Caco-2 (cell line): ENCODE measurements around the gene ASB10. TPM values are rescaled to one million over a fixed set of nuclear protein-coding genes. Genes with fewer than 3 reads are reported as not detected.

ENCODE experiments used
- BruUV-seq: library from RNA; stranded (reverse); fragments of 400-500 nt; replicated peaks from 2 replicates; lab custom pipeline; 2021; lab: Mats Ljungman, UMichigan
- CTCF ChIA-PET: fragments of 300-600 bp; sonication (Branson Sonifier 250); formaldehyde crosslinking; loops from one replicate; lab custom pipeline; 2022; ENCODE audit warnings: antibody characterized with exemption; lab: Charles Lee
- POLR2A ChIA-PET: fragments of 300-600 bp; sonication (Branson Sonifier 250); formaldehyde crosslinking; loops from one replicate; lab custom pipeline; 2022; ENCODE audit warnings: antibody characterized with exemption; lab: Charles Lee
- DNase-seq, 2 experiments: peaks; one replicate each; pipeline versions ENCODE4 v3.0.0 to v3.0.0-alpha.2; 2020 to 2022
- H3K27me3 ChIP-seq: replicated peaks from 2 replicates; pipeline ENCODE4 v1.6.0; 2011; ENCODE audit warnings: low read length; ENCODE audit not compliant: control insufficient read depth, insufficient read depth
- H3K36me3 ChIP-seq: 2 replicates; pipeline ENCODE4 v1.5.1; 2011; ENCODE audit warnings: low read length; ENCODE audit not compliant: control insufficient read depth, insufficient read depth
- H3K4me1 ChIP-seq: fragments of 250-450 bp; sonication (Bioruptor Pico); 2 replicates; pipeline ENCODE4 v1.5.1; 2020; ENCODE audit warnings: mild to moderate bottlenecking
- H3K4me3 ChIP-seq: 2 replicates; pipeline ENCODE4 v1.5.1; 2011; ENCODE audit warnings: low read depth, mild to moderate bottlenecking, control low read depth, low read length
- H3K9me3 ChIP-seq: fragments of 250-450 bp; sonication (Bioruptor Pico); 2 replicates; pipeline ENCODE4 v1.5.1; 2020; ENCODE audit warnings: mild to moderate bottlenecking, moderate library complexity
- H3K27ac Mint-ChIP-seq: one replicate; pipeline ENCODE4 v1.8.0; 2022; ENCODE audit warnings: mixed read lengths; ENCODE audit not compliant: unreplicated experiment
- H3K27me3 Mint-ChIP-seq: one replicate; pipeline ENCODE4 v1.8.0; 2022; ENCODE audit warnings: mixed read lengths; ENCODE audit not compliant: insufficient read depth, unreplicated experiment
- H3K36me3 Mint-ChIP-seq: one replicate; pipeline ENCODE4 v1.8.0; 2022; ENCODE audit warnings: mild to moderate bottlenecking, mixed read lengths; ENCODE audit not compliant: insufficient read depth, unreplicated experiment
- H3K4me1 Mint-ChIP-seq: one replicate; pipeline ENCODE4 v1.8.0; 2022; ENCODE audit warnings: low read depth, mixed read lengths; ENCODE audit not compliant: unreplicated experiment
- H3K4me3 Mint-ChIP-seq: one replicate; pipeline ENCODE4 v1.8.0; 2022; ENCODE audit warnings: mild to moderate bottlenecking, moderate library complexity, mixed read lengths; ENCODE audit not compliant: unreplicated experiment
- H3K9me3 Mint-ChIP-seq: one replicate; pipeline ENCODE4 v1.8.0; 2022; ENCODE audit warnings: mixed read lengths; ENCODE audit not compliant: unreplicated experiment
- intact Hi-C: fragments of 100-400 bp; cut with micrococcal nuclease; formaldehyde crosslinking; loops from one replicate; pipeline ENCODE4 v1.10.0; 2022; ENCODE audit not compliant: unreplicated experiment
- total RNA-seq: library from RNA; stranded (reverse); gene quantifications from 2 replicates; pipeline ENCODE4 v1.2.3, GENCODE V29; 2022
- TF ChIP-seq, protein P1 (sequence below), 2 experiments: fragments of 200-600 bp in 1 of 2; IDR thresholded peaks; 1 replicate in 1 of 2; 2 replicates in 1 of 2; pipeline versions ENCODE4 v1.5.1 to v1.8.0; 2011 to 2022; ENCODE audit warnings: antibody characterized with exemption in 1 of 2, control low read depth in 1 of 2, inconsistent platforms in 1 of 2, low read depth in 1 of 2, low read length in 1 of 2, mild to moderate bottlenecking in 1 of 2, moderate library complexity in 1 of 2; ENCODE audit not compliant: insufficient read depth in 1 of 2, severe bottlenecking in 1 of 2, unreplicated experiment in 1 of 2

The ASB10 gene
- total RNA-seq, 1 experiment from 2014 or later: not detected

- H3K27ac Mint-ChIP-seq: peak within 1 kb of the TSS; percentile 22
- no peaks in the 10 kb centered on the region for H3K9me3 Mint-ChIP-seq
- Histone ChIP-seq H3K36me3 (no peaks in the 10 kb centered on the region), H3K4me3 (no peak within 1 kb of the TSS), H3K4me1 (no peaks in the 10 kb centered on the region), H3K9me3 (no peaks in the 10 kb centered on the region), H3K27me3 (no peaks in the 10 kb centered on the region; the same call in 1 of the 2 replicates)
- BruUV-seq: no TSS peak
- TF ChIP-seq, protein P1, sequence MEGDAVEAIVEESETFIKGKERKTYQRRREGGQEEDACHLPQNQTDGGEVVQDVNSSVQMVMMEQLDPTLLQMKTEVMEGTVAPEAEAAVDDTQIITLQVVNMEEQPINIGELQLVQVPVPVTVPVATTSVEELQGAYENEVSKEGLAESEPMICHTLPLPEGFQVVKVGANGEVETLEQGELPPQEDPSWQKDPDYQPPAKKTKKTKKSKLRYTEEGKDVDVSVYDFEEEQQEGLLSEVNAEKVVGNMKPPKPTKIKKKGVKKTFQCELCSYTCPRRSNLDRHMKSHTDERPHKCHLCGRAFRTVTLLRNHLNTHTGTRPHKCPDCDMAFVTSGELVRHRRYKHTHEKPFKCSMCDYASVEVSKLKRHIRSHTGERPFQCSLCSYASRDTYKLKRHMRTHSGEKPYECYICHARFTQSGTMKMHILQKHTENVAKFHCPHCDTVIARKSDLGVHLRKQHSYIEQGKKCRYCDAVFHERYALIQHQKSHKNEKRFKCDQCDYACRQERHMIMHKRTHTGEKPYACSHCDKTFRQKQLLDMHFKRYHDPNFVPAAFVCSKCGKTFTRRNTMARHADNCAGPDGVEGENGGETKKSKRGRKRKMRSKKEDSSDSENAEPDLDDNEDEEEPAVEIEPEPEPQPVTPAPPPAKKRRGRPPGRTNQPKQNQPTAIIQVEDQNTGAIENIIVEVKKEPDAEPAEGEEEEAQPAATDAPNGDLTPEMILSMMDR (IDR thresholded peaks at IDR 0.05; ENCODE audit: insufficient read depth in 1 of 2, low read depth in 1 of 2, low read length in 1 of 2, severe bottlenecking in 1 of 2, unreplicated experiment in 1 of 2): no peak
- DNase-seq: no peak
- H3K27me3 Mint-ChIP-seq: peaks cover 9% of the 10 kb centered on the region
- peaks cover 8% of the 10 kb centered on the region for H3K4me1 Mint-ChIP-seq
- intact Hi-C loops: no loop called here
- CTCF ChIA-PET: interaction anchor here (0.6 to 1.2 kb wide), 3 partner anchors 17 to 1424 kb away, joined by 3 to 8 read pairs (median 3); partner anchors contain the start of gene ABCF2
- peaks cover 32% of the 10 kb centered on the region for H3K36me3 Mint-ChIP-seq
- POLR2A ChIA-PET: no interaction called here
- H3K4me3 Mint-ChIP-seq: no peak within 1 kb of the TSS
Observed at GRCh38 chr7:151210087-151210854, 23.2 kb upstream of the ASB10 start, which contains the start of gene H2BK1. Gene H2BK1 (minus strand): TSS chr7:151210488. CDS start chr7:151210318, 170 bp downstream.

DNA sequence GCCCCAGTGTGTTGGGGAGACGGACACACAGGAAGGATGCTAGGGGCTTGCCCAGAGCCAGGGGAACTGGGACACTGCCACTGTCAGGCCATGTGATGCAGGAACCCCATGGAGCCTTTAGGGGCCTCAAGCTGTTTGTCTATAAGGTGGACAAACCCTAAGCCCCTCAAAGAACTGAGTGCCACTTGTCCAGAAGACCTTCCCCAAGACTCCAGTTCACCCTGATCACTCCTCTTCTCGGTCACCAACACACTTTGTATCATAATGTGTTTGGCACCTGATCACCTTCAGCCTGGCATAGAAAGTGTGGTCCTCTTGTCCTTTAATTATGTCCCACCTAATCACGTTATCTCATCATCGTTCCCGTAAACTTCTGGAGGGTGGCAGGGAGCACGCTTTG, 22.5 kb upstream of the ASB10 start:
- Mint-ChIP-seq H3K36me3 (peaks cover 27% of the 10 kb centered on the region), H3K27ac (no peak overlapping the region), H3K4me1 (peaks cover 8% of the 10 kb centered on the region), H3K9me3 (no peaks in the 10 kb centered on the region), H3K4me3 (no peak overlapping the region), H3K27me3 (peaks cover 16% of the 10 kb centered on the region)
- H3K4me3 ChIP-seq: no peak overlapping the region
- ChIA-PET CTCF (interaction anchor here (0.6 to 1.3 kb wide), 2 partner anchors 35 to 1423 kb away, joined by 3 read pairs; no protein-coding TSS in a partner anchor), POLR2A (no interaction called here)
- no peaks in the 10 kb centered on the region for H3K4me1 ChIP-seq
- no TSS peak for BruUV-seq
- H3K9me3 ChIP-seq: no peaks in the 10 kb centered on the region
- H3K36me3 ChIP-seq: no peaks in the 10 kb centered on the region
- no peak for DNase-seq
- H3K27me3 ChIP-seq: no peaks in the 10 kb centered on the region; the same call in 1 of the 2 replicates
- TF ChIP-seq, protein P1 (IDR thresholded peaks at IDR 0.05; ENCODE audit: insufficient read depth in 1 of 2, low read depth in 1 of 2, low read length in 1 of 2, severe bottlenecking in 1 of 2, unreplicated experiment in 1 of 2): no peak
- intact Hi-C loops: no loop called here

- intact Hi-C loops: no loop called here
- no peaks in the 10 kb centered on the region for H3K9me3 Mint-ChIP-seq
- no peaks in the 10 kb centered on the region for H3K9me3 ChIP-seq
- DNase-seq: no peak
- CTCF ChIA-PET: interaction anchor here (1.3 kb wide), 1 partner anchor 36 kb away, joined by 3 read pairs; no protein-coding TSS in a partner anchor
- H3K4me1 Mint-ChIP-seq: peaks cover 8% of the 10 kb centered on the region
- H3K4me3 Mint-ChIP-seq: no peak overlapping the region
- BruUV-seq: no TSS peak
- no peaks in the 10 kb centered on the region for H3K4me1 ChIP-seq
- no peak overlapping the region for H3K27ac Mint-ChIP-seq
- TF ChIP-seq, protein P1 (IDR thresholded peaks at IDR 0.05; ENCODE audit: insufficient read depth in 1 of 2, low read depth in 1 of 2, low read length in 1 of 2, severe bottlenecking in 1 of 2, unreplicated experiment in 1 of 2): no peak
- H3K27me3 Mint-ChIP-seq: peaks cover 17% of the 10 kb centered on the region
- no peaks in the 10 kb centered on the region; the same call in 1 of the 2 replicates for H3K27me3 ChIP-seq
- peaks cover 26% of the 10 kb centered on the region for H3K36me3 Mint-ChIP-seq
- no peaks in the 10 kb centered on the region for H3K36me3 ChIP-seq
- POLR2A ChIA-PET: no interaction called here
- H3K4me3 ChIP-seq: no peak overlapping the region
Observed at GRCh38 chr7:151208253-151208862, 21.3 kb upstream of the ASB10 start.
